Neural cell (in vitro differentiated cells): Measurements from ENCODE around the gene HIBCH. TPM values are rescaled to one million over a fixed set of nuclear protein-coding genes. Genes with fewer than 3 reads are reported as not detected.

ENCODE experiments used
- H2AFZ ChIP-seq: fragments of 200-600, 300-800 bp; sonication (generic), shearing (Covaris generic); 2 replicates; pipeline ENCODE4 v1.6.0; 2014; ENCODE audit warnings: low read depth, mild to moderate bottlenecking, antibody characterized with exemption, low read length, moderate library complexity
- H3F3A ChIP-seq: fragments of 200-600 bp; shearing (Covaris generic); 2 replicates; pipeline ENCODE4 v1.6.1; 2016; ENCODE audit warnings: mild to moderate bottlenecking, moderate library complexity, mixed read lengths, antibody characterized with exemption, low read length; ENCODE audit not compliant: insufficient read depth, poor library complexity, severe bottlenecking
- H3K27ac ChIP-seq: fragments of 200-600, 300-800 bp; sonication (generic), shearing (Covaris generic); 2 replicates; pipeline ENCODE4 v1.5.1; 2014; ENCODE audit warnings: mild to moderate bottlenecking, low read length, moderate library complexity
- H3K27me3 ChIP-seq: fragments of 300-800, 200-600 bp; sonication (generic), shearing (Covaris generic); 2 replicates; pipeline ENCODE4 v1.6.0; 2014; ENCODE audit warnings: mild to moderate bottlenecking, low read depth, low read length, moderate library complexity; ENCODE audit not compliant: insufficient read depth
- H3K36me3 ChIP-seq: fragments of 300-800, 200-600 bp; sonication (generic), shearing (Covaris generic); 2 replicates; pipeline ENCODE4 v1.5.1; 2014; ENCODE audit warnings: mild to moderate bottlenecking, antibody characterized with exemption, low read length, moderate library complexity; ENCODE audit not compliant: insufficient read depth
- H3K4me2 ChIP-seq: fragments of 300-800, 200-600 bp; sonication (generic), shearing (Covaris generic); 2 replicates; pipeline ENCODE4 v1.6.0; 2014; ENCODE audit warnings: mild to moderate bottlenecking, low read length
- H3K4me3 ChIP-seq: fragments of 300-800, 200-600 bp; sonication (generic), shearing (Covaris generic); 2 replicates; pipeline ENCODE4 v1.5.1; 2014; ENCODE audit warnings: mild to moderate bottlenecking, low read length, moderate library complexity
- H3K79me2 ChIP-seq: fragments of 200-600 bp; shearing (Covaris generic); replicated peaks from 2 replicates; pipeline ENCODE4 v1.6.0; 2014; ENCODE audit warnings: mild to moderate bottlenecking, low read length, moderate library complexity; ENCODE audit not compliant: insufficient read depth
- H3K9ac ChIP-seq: fragments of 300-800, 200-600 bp; sonication (generic), shearing (Covaris generic); 2 replicates; pipeline ENCODE4 v1.6.1; 2016; ENCODE audit warnings: mild to moderate bottlenecking, low read length, mixed read lengths
- H3K9me2 ChIP-seq: fragments of 200-600 bp; shearing (Covaris generic); 2 replicates; pipeline ENCODE4 v1.6.1; 2016; ENCODE audit warnings: mild to moderate bottlenecking, low read length, mixed read lengths; ENCODE audit not compliant: insufficient read depth
- H3K9me3 ChIP-seq: fragments of 200-600, 300-800 bp; sonication (generic), shearing (Covaris generic); 2 replicates; pipeline ENCODE4 v1.6.1; 2016; ENCODE audit warnings: mild to moderate bottlenecking, mixed run types, low read length, moderate library complexity, mixed read lengths
- H4K20me1 ChIP-seq: fragments of 200-600 bp; shearing (Covaris generic); 2 replicates; pipeline ENCODE4 v1.6.1; 2016; ENCODE audit warnings: mild to moderate bottlenecking, mixed run types; ENCODE audit not compliant: insufficient read depth
- EP300 ChIP-seq: fragments of 450-650 bp; conservative IDR thresholded peaks from 2 replicates; pipeline ENCODE4 v1.6.1; 2014; ENCODE audit warnings: antibody characterized with exemption, mild to moderate bottlenecking, moderate library complexity; ENCODE audit not compliant: poor library complexity, severe bottlenecking
- EZH2 ChIP-seq: fragments of 200-600, 300-800 bp; shearing (Covaris generic), sonication (generic); IDR thresholded peaks from 2 replicates; pipeline ENCODE4 v1.6.1; 2014; ENCODE audit warnings: antibody characterized with exemption, low read length, borderline replicate concordance, mild to moderate bottlenecking; ENCODE audit not compliant: insufficient read depth, poor library complexity, severe bottlenecking
- MXI1 ChIP-seq: fragments of 450-650 bp; conservative IDR thresholded peaks from 2 replicates; pipeline ENCODE4 v1.6.1; 2014; ENCODE audit warnings: antibody characterized with exemption, mild to moderate bottlenecking; ENCODE audit not compliant: poor library complexity, severe bottlenecking
- RAD21 ChIP-seq: fragments of 450-650 bp; conservative IDR thresholded peaks from 2 replicates; pipeline ENCODE4 v1.6.1; 2014; ENCODE audit warnings: antibody characterized with exemption, mild to moderate bottlenecking, moderate library complexity
- SMC3 ChIP-seq: fragments of 450-650 bp; conservative IDR thresholded peaks from 2 replicates; pipeline ENCODE4 v1.6.1; 2014; ENCODE audit warnings: antibody characterized with exemption, mild to moderate bottlenecking, moderate library complexity; ENCODE audit not compliant: poor library complexity
- TAF1 ChIP-seq: IDR thresholded peaks from 2 replicates; pipeline ENCODE4 v1.6.1; 2012; ENCODE audit warnings: low read depth
- polyA plus RNA-seq: library from polyadenylated mRNA; depleted of rRNA; stranded (reverse); fragments of >200 nt; gene quantifications from 2 replicates; pipeline ENCODE4 v1.2.3, GENCODE V29; 2014
- TF ChIP-seq, protein P1 (sequence below): fragments of 450-650 bp; IDR thresholded peaks from 2 replicates; pipeline ENCODE4 v1.5.1; 2014; ENCODE audit warnings: antibody characterized with exemption, mild to moderate bottlenecking, moderate library complexity; ENCODE audit not compliant: poor library complexity, severe bottlenecking
- TF ChIP-seq, protein P2 (sequence below): IDR thresholded peaks from 2 replicates; pipeline ENCODE4 v1.6.1; 2012; ENCODE audit warnings: borderline replicate concordance

The HIBCH gene
- polyA plus RNA-seq, 1 donor from 2014 or later = 17.8 TPM

DNA sequence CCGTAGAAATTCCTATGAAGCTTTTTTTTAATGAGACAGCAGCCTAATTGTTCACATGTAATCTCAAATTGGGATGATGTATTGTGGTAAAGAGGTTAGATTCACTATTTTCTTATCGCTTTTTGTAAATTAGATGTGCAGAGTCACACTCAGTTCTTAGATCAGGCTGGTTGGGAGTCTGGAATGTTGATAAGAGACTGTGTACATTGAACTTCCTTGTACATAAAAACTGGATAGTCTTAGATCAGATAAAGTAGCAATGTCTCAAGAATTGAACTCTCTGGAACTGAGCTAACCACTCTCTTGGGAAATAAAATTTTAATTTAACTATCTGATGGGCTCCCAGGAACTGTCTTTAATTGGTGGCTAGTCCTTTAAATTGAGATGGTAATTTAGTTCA lies 149.0 kb downstream of the HIBCH start:
- TF ChIP-seq, protein P1, sequence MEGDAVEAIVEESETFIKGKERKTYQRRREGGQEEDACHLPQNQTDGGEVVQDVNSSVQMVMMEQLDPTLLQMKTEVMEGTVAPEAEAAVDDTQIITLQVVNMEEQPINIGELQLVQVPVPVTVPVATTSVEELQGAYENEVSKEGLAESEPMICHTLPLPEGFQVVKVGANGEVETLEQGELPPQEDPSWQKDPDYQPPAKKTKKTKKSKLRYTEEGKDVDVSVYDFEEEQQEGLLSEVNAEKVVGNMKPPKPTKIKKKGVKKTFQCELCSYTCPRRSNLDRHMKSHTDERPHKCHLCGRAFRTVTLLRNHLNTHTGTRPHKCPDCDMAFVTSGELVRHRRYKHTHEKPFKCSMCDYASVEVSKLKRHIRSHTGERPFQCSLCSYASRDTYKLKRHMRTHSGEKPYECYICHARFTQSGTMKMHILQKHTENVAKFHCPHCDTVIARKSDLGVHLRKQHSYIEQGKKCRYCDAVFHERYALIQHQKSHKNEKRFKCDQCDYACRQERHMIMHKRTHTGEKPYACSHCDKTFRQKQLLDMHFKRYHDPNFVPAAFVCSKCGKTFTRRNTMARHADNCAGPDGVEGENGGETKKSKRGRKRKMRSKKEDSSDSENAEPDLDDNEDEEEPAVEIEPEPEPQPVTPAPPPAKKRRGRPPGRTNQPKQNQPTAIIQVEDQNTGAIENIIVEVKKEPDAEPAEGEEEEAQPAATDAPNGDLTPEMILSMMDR = no peak
- TF ChIP-seq TAF1 = no peak
- TF ChIP-seq RAD21 = no peak
- no peak for TF ChIP-seq EZH2
- no peak for TF ChIP-seq EP300
- Histone ChIP-seq H3K4me3 (no peak overlapping the region), H3K27ac (no peak overlapping the region), H2AFZ (no peak overlapping the region), H4K20me1 (no peaks in the 10 kb centered on the region), H3K27me3 (no peaks in the 10 kb centered on the region), H3K9me3 (no peaks in the 10 kb centered on the region), H3K79me2 (no peaks in the 10 kb centered on the region), H3K9me2 (no peaks in the 10 kb centered on the region), H3F3A (no peaks in the 10 kb centered on the region), H3K4me2 (no peak overlapping the region), H3K9ac (no peak overlapping the region), H3K36me3 (no peaks in the 10 kb centered on the region)

DNA sequence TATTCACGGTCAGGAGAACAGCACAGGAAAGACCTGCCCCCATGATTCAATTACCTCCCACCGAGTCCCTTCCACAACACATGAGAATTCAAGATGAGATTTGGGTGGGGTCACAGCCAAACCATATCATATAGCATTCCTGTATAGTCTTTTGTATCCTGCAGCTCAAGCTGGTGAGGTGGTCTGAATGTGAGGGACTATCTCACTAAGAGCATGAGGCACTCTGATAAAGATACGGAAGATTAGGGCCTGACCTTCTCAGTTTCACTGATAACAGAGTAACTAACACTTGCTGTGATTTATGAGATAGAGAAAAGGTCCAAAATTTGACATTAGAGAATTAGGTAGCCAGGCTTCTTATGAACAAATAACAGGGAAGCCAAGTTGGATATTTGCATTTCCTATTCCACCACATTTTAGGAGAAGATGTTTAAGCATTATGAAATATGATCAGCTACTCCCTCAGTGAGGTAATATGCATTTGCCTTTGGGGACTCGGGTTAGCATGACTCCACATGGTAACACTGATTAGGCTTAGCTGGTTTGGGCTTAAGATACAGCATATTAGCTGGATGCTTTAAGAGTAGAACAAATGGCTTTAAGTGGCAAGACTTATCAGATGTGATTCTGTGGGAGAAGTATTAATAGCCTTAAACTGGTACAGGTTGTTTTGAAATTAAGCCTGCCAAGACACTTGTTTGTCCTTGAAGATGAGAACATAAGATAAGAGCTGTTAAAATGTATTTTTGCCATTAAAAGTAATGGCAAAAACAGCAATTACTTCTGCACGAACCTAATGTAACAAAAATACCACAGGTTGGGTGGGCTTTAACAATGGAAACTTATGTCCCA lies 150.2 kb downstream of the HIBCH start:
- H3K27me3 ChIP-seq = no peaks in the 10 kb centered on the region
- H3K4me2 ChIP-seq = no peak overlapping the region
- no peaks in the 10 kb centered on the region for H4K20me1 ChIP-seq
- TF ChIP-seq RAD21 = no peak
- TF ChIP-seq, protein P2, sequence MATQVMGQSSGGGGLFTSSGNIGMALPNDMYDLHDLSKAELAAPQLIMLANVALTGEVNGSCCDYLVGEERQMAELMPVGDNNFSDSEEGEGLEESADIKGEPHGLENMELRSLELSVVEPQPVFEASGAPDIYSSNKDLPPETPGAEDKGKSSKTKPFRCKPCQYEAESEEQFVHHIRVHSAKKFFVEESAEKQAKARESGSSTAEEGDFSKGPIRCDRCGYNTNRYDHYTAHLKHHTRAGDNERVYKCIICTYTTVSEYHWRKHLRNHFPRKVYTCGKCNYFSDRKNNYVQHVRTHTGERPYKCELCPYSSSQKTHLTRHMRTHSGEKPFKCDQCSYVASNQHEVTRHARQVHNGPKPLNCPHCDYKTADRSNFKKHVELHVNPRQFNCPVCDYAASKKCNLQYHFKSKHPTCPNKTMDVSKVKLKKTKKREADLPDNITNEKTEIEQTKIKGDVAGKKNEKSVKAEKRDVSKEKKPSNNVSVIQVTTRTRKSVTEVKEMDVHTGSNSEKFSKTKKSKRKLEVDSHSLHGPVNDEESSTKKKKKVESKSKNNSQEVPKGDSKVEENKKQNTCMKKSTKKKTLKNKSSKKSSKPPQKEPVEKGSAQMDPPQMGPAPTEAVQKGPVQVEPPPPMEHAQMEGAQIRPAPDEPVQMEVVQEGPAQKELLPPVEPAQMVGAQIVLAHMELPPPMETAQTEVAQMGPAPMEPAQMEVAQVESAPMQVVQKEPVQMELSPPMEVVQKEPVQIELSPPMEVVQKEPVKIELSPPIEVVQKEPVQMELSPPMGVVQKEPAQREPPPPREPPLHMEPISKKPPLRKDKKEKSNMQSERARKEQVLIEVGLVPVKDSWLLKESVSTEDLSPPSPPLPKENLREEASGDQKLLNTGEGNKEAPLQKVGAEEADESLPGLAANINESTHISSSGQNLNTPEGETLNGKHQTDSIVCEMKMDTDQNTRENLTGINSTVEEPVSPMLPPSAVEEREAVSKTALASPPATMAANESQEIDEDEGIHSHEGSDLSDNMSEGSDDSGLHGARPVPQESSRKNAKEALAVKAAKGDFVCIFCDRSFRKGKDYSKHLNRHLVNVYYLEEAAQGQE = no peak
- no peak for TF ChIP-seq TAF1
- TF ChIP-seq MXI1 = no peak
- TF ChIP-seq, protein P1 = no peak
- no peak for TF ChIP-seq SMC3
- H3K9me3 ChIP-seq = no peaks in the 10 kb centered on the region
- H3K79me2 ChIP-seq = no peaks in the 10 kb centered on the region
- no peak overlapping the region for H2AFZ ChIP-seq
- H3F3A ChIP-seq = no peaks in the 10 kb centered on the region
- H3K4me3 ChIP-seq = no peak overlapping the region
- H3K9ac ChIP-seq = no peak overlapping the region
- H3K36me3 ChIP-seq = no peaks in the 10 kb centered on the region
- no peak overlapping the region for H3K27ac ChIP-seq
- H3K9me2 ChIP-seq = no peaks in the 10 kb centered on the region
